NB4 (cell line): ENCODE results near the gene TFG.

Experiments
- CTCF ChIP-seq: IDR thresholded peaks from one replicate; pipeline ENCODE4 v1.5.1; 2012; ENCODE audit warnings: low read depth, low read length
- MAX ChIP-seq: IDR thresholded peaks from 2 replicates; pipeline ENCODE4 v1.6.1; 2011; ENCODE audit warnings: low read depth, low read length
- POLR2A ChIP-seq: IDR thresholded peaks from 2 replicates; pipeline ENCODE4 v1.6.1; 2011; ENCODE audit warnings: mild to moderate bottlenecking; ENCODE audit not compliant: insufficient read length; ENCODE audit errors: extremely low read depth

- TF ChIP-seq CTCF (no peak), MAX (no peak), POLR2A (no peak)
Observed at GRCh38 chr3:100717637-100718487, 8.6 kb downstream of the TFG start.
